GM19238 (cell line): ENCODE measurements around the gene DRGX.

ENCODE experiments used
- DNase-seq: peaks from one replicate; pipeline ENCODE4 v3.0.0; 2011; ENCODE audit warnings: low spot score; ENCODE audit not compliant: insufficient read length

Gene DRGX

DNA sequence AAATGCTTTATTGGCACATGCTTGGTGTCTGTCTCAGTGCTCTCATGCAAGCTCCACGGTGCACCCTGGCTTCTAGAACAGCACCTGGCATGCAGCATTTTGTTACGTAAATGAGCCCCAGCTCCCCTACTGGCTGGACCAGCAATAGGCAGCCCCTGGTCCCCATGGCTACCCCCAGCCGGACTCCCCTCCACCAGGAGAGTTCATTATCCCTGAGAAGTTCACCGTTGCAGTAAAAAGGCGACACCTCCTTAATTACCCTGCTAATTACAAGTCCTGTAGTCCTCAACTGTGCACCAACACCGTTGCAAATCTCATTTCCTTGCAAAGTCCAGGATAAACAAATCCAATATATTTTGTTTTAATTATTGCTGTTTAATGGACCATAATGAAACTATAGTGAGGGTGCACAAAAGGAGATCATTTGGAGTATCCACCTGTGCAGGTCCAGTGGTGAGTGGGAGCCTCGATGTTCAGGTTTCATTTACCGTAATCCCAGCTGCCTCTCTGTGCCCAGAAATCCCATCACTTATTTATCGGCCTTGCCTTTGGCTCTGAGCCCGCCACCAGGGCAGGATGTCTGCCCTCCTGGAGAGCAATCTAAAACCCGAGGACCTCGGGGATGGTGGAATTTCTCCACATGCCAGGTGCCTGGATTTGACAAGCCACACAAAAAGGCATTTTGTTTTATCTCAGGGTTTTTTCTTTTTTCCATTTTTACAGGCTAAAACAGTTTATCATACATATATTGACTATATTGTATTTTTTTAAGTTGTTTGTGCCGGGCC lies 12.8 kb upstream of the DRGX start:
- DNase-seq, result no peak

DNA sequence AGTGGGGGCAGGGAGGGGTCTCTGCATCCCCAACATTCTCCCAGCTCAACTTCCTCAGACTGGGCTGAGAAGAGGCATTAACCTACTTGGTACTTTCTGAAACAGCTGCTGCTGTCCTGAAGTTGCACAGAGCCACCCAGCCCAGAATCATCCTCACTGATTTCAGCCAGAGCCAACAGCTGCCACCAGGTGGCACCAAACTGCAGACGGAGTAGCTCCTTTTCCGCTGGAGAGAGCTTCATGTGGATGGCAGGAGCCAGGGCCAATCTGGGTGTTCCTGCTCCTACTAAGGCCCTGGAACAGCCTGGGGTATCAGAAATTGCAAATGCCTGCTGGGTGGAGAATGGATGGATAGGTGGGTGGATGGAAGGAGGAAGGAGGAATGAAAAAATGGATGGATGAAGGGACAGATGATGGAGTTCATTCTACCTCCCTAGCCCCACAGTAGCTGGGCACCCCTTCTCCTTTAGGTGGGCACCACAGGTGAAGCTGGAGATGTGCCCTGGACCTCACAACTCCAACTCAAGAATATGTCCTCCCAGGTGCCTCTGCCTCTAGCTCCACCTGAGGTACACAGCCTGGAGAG lies 11.8 kb upstream of the DRGX start:
- peak; percentile 62 for DNase-seq

DNA sequence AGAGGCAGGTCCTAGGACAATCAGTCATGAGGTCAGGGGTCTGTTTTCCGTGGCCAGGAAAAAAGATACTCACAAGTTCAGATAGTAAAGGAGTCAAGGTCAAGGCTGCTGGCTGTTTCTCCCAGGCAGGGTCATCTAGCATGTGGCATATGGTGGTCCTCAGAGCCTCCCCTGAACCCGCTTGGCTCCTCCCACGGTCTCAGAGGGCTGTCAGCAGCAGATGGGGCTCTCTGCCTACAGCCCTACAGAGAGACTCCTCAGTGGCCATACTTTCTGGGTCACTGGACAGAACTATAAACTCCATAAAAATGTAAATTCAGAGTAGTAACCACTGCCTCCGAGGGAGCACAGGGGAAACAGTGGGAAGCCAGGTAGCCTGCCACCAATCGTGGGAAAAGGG lies 11.3 kb upstream of the DRGX start:
- DNase-seq, result no peak

DNA sequence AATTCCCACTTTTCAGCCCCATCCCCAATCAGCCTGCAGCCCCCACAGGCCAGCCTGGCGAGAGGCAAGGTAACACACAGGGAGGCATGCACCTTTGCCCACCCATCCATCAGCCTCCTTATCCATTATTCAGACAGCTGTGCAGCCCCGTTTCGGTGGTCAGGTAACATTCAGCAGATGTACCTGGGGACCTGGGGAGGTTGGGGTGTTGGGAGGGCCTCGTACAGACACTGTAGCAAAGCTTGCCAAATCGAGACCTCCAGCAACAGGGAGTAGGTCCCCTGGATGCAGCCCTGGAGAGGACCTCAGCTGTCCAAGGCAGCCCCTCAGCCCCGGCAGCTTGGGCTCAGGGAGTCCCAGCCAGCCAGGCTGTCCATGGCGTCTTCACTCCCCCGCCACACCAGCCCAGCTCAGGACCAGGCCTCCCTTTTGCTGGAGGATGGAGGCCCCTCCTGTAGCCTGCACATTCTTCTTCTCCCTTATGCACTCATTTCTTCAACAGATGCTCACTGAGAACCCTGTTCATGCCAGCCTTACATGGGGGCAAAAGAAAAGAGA lies 8.5 kb upstream of the DRGX start:
- DNase-seq, result no peak

DNA sequence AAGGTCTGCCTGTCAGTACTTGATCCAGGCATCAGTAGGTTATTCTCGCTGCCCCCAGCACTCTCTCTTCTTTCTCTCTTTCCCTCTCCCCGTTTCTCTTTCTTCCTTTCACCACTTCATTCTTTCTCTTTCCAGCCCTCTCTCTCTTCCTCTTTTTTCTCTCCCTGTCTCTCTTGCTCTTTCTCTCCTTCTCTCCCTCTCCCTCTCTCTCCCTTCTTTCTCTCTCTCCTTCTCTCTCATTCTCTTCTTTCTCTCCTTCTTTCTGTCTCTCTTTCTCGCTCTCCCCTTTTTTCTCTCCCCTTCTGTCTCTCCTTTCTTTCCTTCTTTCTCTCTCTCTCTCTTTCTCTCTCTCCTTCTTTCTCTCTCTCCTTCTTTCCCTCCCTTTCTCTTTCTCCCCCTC lies 7.5 kb upstream of the DRGX start:
- no peak for DNase-seq

DNA sequence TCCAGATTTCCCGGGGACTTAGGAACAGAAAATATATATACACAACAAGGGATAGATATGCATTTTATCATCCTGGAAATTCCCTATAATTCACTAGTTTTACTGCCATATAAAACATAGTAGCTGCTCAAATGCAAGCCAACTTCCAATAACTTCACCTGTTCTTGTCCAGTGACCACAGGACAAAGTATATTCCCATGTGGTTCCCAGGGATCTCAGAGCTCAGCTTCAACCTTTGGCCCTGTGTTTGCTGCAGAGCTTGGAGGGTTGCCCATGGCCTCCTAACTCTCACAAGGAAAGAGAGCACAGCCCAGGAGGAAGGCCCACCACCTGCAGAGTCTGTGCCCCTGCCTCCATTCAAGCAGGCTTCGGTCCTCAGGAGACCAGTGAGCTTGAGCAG lies 4.5 kb upstream of the DRGX start:
- no peak for DNase-seq

DNA sequence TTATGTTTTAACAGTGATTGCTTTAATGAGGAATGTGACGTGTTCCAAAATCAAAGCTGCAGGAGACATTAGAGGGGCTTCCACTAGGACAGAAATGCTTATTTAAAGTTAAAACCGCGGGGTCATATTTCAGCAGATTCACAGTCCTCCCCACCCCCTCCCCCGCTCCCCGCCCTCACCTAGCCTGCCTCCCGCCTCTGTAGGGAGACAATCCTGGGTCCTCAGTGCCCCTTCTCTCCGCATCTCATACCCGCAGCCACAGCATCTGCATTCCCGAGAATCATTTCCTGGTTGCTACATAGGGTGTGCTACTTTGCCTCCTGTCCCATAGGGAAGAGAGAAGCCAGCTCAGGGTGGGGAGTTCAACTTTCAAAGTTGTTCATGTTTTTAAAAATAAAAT lies 3.1 kb upstream of the DRGX start:
- DNase-seq, result no peak

DNA sequence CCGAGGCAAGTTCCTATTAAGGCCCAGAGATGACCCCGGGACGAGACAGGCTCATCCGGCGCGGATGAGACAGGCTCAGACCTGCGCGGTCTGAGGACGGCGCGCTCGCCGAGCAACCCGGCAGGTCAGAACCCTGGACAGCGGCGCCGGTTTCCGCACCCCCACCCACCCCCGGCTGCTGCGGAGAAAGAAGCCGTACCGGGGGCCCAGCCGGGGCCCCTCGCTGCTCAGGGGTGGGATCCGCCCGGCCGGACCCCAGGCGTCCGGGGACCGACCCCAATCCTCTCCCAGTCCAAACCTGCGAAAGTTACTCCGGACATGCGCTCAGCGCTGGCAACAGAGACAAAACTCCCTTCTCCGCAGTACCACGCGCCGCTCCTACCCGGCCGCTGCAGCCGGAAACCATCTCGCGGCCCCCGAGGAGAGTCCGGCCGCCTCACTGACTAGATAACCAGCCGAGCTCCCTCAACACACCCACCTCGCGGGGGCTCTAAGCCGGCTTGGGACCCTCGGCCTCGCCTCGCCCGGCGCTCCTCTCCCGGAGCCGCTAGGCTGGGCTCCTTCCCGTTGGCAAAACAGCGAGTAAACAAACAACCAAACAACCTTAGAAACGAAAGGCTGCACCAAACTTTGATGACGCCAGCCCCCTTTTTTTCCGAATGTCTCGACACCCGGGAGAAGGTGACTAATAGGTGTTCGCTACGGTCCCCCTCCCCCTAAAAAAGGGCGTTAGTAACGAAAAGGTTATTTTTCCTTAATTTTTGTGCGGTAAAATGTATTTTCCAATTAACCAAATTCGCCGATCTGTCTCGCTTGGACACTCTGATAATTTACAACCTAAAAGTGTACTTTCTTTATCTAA lies 2.3 kb upstream of the DRGX start:
- DNase-seq, result peak; percentile 59

DNA sequence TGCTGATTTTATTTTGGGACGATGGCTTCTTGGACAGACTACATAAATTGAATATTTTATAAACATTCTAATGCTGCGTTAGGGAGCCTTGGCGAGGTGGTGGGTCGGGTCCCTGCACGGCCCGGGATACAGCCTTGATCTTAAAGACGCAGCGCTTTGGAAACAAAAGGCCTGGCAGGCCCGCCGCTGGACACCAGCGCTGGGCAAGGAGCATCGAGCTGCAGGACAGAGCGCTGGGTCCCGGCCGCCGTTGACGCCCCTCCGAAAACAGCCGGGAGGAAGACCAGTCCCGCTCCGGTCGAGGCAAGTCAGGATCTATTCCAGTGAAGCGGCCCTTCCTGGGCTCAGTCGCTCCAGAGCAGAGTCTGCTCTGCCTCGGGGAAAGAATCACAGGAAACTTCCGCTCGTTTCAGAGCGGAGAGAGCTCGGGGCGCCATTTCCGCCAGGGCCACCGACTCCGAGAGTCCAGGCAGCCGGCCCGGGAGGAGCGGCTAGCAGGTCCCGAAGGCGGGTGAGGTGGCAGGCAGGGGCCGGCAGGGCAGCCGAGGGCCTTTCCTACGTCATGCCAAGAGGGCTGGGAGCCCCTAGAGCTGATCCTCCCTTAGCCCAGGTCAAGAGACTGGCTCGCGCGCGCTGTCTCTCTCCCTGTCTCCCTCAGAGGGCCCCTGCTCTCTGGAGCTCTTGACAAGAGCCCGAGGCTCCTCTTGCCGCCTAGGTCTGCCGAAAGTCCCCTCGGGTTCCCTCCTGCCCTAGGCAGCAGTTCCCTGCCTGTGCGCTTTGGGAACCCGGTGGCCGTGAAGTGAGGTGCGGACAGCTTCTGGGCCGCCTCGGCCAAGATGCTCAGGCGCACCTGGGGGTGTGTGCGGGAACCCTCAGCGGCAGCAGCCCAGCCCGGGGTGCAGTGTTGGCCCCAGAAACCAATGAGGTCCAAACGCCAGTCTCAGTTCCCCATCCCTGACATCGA lies 1.4 kb upstream of the DRGX start:
- no peak for DNase-seq

DNA sequence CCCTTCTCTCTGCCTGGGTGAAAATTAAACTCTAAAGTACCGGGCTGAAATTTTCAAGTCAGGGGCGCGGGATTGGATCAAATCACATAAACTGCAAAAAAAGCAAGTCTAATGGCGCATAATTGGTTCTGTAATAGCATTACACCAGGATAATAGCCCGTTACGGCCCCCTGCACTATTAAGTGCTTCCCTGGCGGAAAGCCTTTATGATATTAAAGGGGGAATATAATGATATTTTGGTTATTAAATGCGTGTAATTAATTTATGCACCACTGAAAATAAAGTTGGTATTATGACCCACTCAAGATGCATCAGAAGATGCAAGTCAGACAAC lies 744 bp upstream of the DRGX start:
- no peak for DNase-seq

DNA sequence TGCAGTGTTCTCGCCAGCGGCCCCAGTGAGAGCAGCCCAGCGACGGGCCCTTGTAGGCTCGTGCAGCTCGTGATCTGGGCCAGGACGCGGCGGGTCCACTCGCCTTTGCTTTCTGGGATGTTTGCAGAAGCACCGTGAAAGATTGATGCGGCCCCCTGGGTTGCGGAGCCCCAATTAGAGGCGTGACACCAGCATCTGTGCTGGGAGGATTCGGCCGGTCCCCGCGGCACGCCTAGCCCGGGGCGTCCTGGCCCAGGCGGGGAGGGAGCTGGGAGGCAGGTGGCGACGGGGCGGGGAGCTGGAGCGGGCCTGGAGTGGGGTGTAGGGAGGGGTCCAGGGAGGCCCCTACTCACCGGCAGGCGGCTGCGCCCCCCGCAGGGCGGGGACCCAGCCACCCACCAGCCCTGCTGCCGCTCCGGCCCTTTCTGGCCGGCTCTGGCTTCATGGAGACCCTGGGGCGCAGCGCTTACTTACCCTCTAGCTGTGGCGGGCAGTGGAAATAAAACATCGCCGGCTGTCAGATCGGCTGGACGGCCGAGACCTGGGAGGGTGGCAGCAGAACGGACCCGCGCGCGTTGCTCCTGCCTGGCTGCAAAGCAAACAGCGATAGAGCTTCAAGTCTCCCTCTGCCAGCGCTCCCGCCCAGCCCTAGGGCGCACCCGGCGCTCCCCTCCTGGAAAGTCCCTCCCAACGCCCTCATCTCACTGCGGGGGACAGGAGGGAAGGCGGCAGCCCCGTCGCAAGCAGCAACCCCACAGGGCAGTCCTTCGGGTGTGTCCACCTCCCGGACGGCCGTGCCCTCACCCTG lies 752 bp downstream of the DRGX start:
- DNase-seq, result no peak

DNA sequence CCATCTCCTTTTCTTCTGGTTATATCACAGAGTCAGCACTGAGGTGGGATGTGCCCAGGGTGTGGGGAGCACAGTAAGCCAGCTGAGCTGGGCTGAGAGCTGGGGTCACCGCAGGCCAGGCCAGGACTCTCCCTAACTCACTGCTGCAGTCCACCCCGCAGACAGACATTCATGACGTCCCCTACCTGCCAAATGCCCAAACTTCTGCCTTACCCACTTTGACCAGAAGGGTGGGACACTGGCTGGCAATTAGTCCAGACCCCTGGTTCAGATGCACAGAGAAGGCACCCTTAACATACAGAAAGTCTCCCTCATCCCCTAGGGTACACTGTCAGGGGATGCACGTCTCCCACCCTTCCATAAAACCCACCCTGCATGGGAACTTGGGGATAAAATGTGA lies 2.1 kb downstream of the DRGX start:
- no peak for DNase-seq

DNA sequence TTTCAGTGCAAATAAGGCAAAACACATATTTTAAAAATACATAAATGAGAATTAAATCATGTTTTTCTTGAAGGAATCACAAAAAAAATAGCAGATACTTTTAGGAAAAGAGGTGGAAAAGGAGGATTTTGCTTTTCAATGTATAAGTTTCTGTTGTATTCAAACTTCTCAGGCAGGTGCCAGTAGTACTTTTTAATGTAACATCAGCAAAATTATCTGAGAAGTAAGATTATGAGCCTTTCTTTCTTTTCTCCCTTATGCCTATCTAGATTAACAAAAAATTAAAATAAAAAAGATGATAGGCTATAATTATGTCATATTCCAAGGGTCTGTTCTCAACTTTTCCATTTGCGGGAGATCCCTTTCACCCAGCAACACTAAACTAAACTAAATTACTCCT lies 2.6 kb downstream of the DRGX start:
- no peak for DNase-seq

DNA sequence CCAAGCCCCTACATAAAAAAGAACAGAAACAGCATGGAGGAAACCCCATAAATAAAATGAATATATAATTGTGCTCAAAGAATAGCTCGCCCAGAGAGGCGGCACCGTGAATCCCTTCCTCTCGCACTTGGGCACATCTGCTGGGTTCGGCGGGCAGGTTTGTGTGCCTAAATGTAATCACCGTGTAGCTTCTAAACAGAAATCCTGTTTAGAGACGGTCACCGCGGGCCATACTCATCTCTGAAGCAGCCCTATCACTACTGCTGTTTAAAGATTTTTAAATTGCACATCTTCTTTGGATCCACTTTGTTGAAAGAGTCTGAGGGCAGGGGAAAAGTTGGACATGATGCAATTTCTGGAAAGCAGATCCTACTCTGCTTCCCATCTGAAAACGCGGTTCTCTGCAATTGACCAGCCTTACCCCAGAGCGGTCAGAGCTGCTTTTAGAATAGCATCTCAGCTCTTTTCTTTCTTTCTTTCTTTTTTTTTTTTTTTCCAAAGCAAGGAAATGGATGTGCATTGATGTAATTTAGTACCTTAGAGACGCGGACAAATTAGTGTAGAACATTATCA lies 6.4 kb downstream of the DRGX start:
- DNase-seq, result no peak

DNA sequence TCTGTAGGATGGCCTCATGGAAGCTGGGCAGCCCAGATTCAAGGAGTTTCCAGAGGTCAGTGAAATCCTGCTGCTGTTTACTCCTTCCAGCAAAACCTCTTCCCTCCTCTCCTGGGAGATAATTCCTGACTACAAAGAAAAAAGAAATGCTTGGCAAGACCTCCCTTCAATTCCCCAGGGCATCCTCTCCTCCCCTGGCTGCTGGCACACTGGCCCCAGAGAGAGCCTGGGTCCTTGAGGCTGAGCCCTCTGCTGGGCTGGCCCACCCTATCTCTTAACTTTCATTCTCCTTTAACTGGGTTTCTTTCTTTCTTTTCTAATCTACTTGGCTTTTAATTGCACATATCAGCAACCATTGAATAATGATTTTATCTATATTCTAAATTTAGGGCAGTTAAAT lies 7.7 kb downstream of the DRGX start:
- no peak for DNase-seq

DNA sequence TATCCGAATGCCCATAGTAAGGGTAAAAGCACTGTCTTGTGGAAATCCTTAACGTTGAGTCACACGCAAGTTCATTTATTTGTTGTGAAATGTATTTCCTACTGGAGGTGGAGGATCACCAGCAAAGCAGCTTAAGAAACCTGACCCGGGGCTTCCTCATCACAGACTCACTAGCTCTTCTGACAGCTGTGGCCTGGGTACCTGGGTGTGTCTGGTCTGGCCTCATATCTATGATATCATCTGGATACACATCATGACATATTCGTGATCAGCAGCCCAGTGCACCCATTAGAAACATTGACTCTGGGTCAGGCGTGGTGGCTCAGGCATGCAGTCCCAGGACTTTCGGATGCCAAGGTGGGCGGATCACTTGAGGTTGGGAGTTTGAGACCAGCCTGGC lies 8.8 kb downstream of the DRGX start:
- DNase-seq, result no peak

DNA sequence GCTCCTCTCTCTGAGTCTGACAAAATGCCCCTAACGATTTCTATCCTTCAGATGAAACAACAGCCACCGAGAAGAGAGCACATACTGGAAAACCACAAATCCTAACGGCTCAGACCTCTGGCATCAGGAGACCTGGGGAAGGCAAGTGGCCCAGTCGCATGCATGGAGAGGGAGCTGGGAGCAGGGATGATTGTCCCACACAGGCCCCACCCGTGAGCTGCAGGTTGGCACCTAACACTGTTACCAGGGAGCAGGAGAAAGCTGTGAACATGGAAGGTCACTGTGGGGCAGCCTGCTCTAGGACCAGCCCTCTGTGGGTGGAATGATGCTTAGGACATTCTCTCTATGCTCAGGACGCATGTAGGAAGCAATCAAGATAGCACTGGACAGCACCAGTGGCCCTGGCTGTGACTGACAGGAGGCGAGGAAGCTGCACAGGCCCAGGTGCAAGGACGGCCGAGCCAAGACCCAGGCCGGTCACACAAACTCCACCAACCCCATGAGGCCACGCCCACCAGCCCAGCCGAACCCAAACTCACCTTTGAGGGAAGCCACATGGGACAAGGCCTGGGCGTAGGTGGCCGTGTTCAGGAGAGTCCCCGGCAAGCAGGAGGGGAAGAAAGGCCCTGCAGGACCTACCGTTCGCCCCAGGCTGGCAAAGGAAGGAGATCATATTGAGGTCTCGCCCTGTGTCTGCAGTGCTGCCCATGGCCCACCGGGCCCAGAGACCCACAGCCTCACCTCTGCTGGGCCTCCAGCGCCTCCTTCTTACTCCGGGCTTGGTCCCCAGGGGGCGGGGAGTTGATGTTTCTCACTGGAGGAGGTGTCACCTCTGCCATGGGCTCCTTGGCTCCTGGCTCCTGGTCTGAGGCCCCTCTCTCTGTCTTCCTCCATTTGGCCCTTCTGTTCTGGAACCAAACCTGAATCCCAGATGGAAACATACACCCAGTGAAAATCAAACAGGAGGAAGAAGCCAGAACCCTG lies 9.7 kb downstream of the DRGX start:
- DNase-seq, result no peak

DNA sequence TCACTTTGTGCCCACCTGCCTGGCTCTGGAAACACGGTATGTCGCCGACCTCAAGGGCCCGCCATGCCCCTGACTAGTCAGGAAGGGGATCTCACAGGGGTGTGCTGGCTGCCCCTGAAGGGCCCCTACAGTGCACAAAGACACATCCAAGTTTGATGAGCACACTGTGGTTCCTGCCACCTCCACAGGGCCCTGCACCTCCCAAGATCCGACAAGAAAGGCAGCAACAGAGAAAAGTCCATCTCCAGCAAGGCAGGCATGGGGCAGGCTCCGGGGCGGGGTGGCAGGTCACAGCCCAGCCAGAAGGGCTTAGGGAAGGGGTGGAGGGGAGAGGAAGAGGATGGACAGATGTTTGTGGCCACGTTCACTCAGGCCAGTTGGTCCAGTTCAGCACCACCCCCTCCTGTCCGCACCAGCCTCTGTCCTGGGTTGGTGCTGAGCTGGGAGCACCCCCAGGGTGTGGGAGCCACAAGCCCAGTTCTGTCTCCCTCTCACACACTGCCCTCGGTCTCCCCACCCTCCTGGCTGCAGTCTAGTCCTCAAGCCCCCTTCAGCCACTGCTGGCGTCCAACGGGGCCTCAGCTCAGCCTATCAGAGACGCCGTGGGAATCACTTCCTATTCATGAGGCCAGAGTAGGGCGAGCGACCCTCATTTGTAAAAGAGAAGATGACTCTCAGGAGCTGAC lies 11.5 kb downstream of the DRGX start:
- no peak for DNase-seq
